Activated T-cell treated with anti-CD3 and anti-CD28 coated beads, Interleukin-2, amount 50 U/mL, for 72 hours (primary cell): ENCODE results near the gene SGO1. TPM values are rescaled to one million over a fixed set of nuclear protein-coding genes. Genes with fewer than 3 reads are reported as not detected.
A peak's percentile ranks its signal among the peaks of the same experiment; 100 is the strongest.
"Not testable (repeated sequence)": the region's sequence is repeated elsewhere in the genome, so short reads cannot be mapped to it uniquely, and the experiment has no call there.

ENCODE experiments used
- ATAC-seq, 2 donors: fragments of 150-1000 bp; cut with Tn5 transposase; replicated peaks in 1 of 2; 2 replicates each; pipeline ENCODE4 v1.10.0; 2021; ENCODE audit warnings: moderate library complexity in 2 of 2, mild to moderate bottlenecking in 1 of 2
- DNase-seq, 2 donors: peaks; one replicate each; pipeline ENCODE4 v3.0.0; 2021 to 2022; ENCODE audit warnings: mixed read lengths in 1 of 2
- H3K27ac Mint-ChIP-seq: one replicate; pipeline ENCODE4 v1.8.0; 2022; ENCODE audit warnings: mild to moderate bottlenecking, moderate library complexity, mixed read lengths
- H3K27me3 Mint-ChIP-seq: one replicate; pipeline ENCODE4 v1.8.0; 2022; ENCODE audit warnings: low read depth, mixed read lengths
- H3K36me3 Mint-ChIP-seq, 2 donors: one replicate each; pipeline ENCODE4 v1.8.0; 2022; ENCODE audit warnings: mixed read lengths in 2 of 2, mild to moderate bottlenecking in 1 of 2; ENCODE audit not compliant: insufficient read depth in 2 of 2
- H3K4me1 Mint-ChIP-seq: one replicate; pipeline ENCODE4 v1.8.0; 2022; ENCODE audit warnings: low read depth, mixed read lengths
- H3K4me3 Mint-ChIP-seq, 2 donors: one replicate each; pipeline ENCODE4 v1.8.0; 2022; ENCODE audit warnings: mild to moderate bottlenecking in 2 of 2, mixed read lengths in 2 of 2, moderate library complexity in 2 of 2
- H3K9me3 Mint-ChIP-seq, 2 donors: one replicate each; pipeline ENCODE4 v1.8.0; 2022; ENCODE audit warnings: mixed read lengths in 2 of 2
- total RNA-seq, 2 donors: library from RNA; stranded (reverse); gene quantifications; one replicate each; pipeline ENCODE4 v1.2.3, GENCODE V29; 2022

SGO1 gene
- total RNA-seq, result 10 to 100 TPM; 27.8 to 31.5 TPM

DNA sequence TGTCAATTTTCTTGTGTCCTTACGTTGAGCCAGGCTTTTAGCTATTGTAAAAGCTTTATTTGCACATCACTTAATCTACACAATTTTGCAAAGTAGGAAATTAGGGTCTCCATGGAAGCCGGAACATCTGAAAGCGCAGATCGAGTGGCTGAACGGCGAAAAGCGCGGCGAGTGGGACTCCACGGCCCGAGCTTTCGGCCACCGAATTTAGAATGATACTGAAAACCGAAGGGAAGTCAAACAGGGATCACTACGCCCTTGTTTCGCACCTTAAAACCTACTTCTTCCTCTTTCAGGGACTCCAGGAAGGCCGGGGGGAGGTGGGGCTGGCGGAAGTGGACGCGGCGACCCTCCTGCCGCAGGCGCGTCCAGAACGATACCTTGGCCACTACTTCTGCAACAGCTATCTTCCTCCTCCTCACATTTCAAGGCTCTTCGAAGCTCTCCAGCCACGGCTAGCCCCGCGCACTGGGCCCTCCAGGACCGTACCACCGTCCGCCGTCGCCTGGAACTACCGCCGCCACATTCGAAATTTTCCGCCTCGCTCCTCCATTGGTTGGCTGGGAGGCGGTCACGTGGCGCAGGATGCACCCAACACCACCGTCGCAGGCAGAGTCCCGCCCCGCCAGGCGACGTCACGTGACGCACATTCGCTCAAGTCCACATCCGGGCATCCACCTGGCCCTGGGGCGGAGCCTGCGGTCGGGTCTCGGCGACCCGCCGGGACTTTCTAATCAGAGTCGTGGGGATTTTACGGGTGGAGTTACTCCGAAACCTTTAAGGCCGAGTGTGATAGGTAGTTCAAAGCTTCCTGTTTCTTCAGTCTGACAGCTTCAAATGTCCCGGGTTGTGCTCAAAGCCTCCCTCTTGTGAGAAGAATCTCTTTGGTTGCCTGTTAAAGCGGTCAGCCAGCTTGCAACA is at the start of gene SGO1:
Gene SGO1, minus strand, starts transcription at position 528 of the 921 bp plus-strand sequence. CDS start 2,179 bp downstream, outside the sequence.
- peak; percentile 97 for ATAC-seq
- Mint-ChIP-seq H3K4me1 (no peaks in the 10 kb centered on the region), H3K27ac (no peak within 1 kb of the TSS), H3K9me3 (no peaks in the 10 kb centered on the region), H3K27me3 (no peaks in the 10 kb centered on the region), H3K36me3 (peaks cover 2 to 15% of the 10 kb centered on the region in 2 donors), H3K4me3 (no peak within 1 kb of the TSS)
- peak; percentile 100 for DNase-seq

DNA sequence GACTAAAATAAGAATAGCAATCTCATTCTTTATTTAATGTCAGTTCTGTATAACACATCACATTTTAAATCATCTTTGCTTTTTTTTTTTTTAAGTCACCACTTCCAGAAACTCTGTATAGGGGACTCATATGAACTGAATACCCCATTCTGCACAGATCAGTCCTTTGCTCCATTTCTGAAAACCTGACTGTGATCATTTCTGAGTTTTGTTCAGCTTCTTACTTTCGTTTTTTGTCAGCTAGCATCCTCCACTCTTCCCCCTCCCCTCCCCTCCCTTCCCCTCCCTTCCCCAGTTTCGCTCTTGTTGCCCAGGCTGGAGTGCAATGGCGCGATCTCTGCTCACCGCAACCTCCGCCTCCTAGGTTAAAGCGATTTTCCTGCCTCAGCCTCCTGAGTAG is 49.8 kb upstream of the SGO1 start:
- Mint-ChIP-seq H3K36me3 (peaks cover 0 to 2% of the 10 kb centered on the region in 2 donors), H3K9me3 (peaks cover 0 to 2% of the 10 kb centered on the region in 2 donors), H3K4me3 (no peak overlapping the region), H3K27ac (no peak overlapping the region), H3K27me3 (no peaks in the 10 kb centered on the region), H3K4me1 (no peaks in the 10 kb centered on the region)
- DNase-seq, result no peak
- ATAC-seq, result no peak

DNA sequence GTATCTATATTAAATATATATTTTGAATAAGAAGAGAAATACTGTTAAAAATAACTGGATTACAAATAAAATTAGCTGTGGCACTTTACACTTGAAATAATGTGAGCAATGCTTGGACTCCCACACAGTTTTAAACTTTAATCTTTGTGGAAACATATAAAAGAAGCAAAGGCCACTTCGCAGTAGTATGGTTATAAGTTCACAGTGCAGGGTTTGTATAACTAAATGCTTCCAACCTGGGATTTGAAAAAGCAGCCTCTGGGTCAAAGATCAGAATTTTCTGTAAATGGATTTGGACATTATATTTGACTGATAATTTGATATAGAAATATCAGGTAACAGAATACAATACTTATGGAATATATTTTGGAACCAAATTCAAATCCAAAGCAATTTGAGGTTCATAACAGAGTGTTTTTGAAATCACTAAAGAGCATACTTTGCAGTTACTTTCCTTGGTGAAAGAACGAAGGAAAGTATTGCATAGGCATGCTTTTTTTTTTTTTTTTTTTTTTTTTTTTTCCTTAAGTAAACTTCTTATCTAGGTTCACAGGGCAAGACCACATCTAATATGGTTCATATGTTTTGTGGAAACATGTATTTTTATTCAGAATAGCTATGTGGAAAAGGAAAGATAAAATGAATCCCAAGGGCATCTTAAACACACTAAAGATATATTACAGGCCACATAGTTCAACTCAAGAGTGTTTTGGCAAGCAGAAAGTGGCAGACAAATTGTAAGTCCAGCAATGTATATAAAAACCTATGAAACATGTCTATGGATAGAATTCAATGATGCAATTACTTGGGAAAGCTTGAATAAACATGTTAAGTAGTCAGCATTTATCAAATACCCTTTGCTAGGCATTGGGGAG is 47.1 kb upstream of the SGO1 start:
- H3K4me1 Mint-ChIP-seq, result no peaks in the 10 kb centered on the region
- H3K9me3 Mint-ChIP-seq, result peaks cover 0 to 2% of the 10 kb centered on the region in 2 donors
- ATAC-seq (no peak), DNase-seq (no peak)
- no peaks in the 10 kb centered on the region for H3K27me3 Mint-ChIP-seq
- H3K36me3 Mint-ChIP-seq, result peaks cover 0 to 2% of the 10 kb centered on the region in 2 donors
- no peak overlapping the region for H3K27ac Mint-ChIP-seq
- H3K4me3 Mint-ChIP-seq, result no peak overlapping the region

DNA sequence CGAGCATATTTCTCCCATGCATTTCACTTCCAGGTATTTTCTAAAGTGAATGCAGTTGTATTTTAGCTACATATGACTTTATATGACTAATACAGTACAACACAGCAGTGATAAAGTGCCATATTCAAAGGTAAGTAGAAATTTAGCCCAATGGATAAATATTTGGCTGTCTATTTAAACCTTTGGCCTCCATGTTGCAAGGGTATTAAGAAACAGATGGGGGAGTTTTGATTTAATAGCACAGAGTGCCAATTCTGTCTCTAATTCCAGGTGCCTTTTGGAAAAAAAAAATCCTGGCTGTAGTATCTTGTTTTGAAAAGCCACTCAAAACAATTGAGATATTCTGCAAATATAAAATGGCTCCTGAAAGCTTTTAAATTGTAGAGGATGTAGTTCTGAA is 44.9 kb upstream of the SGO1 start:
- Mint-ChIP-seq H3K36me3 (no peaks in the 10 kb centered on the region), H3K27me3 (no peaks in the 10 kb centered on the region)

DNA sequence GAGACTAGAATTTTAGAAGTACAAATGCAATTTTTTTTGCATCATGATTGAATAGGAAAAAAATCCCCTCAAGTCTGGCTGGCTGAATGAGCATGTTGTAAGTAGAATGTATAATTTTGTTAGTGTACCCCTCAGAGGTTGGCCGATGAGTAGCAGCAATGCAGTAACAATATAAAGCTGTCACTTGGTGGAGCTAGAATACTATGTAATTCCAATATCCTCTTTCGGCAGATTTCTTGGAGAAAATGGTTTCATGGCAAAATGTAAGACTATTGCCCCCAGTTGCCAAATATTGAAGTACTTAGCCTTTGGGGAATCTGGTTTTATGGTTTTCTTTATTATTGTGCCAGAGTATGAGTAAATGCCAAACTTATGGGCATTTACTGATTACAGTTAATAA is 39.8 kb upstream of the SGO1 start:
- DNase-seq (no peak), ATAC-seq (no peak)
- Mint-ChIP-seq H3K4me1 (no peaks in the 10 kb centered on the region), H3K36me3 (no peaks in the 10 kb centered on the region), H3K27ac (no peak overlapping the region), H3K4me3 (no peak overlapping the region), H3K27me3 (no peaks in the 10 kb centered on the region), H3K9me3 (no peaks in the 10 kb centered on the region)

More for the DNA sequence above, 44.9 kb upstream of the SGO1 start:
- no peaks in the 10 kb centered on the region for H3K9me3 Mint-ChIP-seq
- H3K4me3 Mint-ChIP-seq, result no peak overlapping the region
- H3K4me1 Mint-ChIP-seq, result no peaks in the 10 kb centered on the region
- ATAC-seq (no peak), DNase-seq (no peak)
- H3K27ac Mint-ChIP-seq, result no peak overlapping the region

DNA sequence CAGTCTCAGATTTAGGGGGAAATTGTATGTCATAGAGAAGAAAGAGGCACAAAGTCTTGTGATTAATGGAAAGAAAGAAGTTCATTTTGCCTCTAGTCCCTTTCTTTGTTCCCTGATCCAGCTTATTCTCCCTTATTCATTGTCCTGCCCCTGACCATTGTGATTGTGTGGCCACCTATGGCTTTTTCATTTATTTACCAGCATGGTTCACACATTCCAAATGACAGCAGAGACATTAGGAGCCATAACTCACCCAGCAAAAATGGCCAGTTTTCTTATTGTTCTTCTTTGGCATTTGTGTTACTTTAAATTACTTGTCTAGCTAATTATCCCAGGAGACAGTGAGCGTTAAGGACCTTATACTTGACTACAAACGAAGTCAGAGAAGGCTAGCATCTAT is 36.3 kb upstream of the SGO1 start:
- no peaks in the 10 kb centered on the region for H3K4me1 Mint-ChIP-seq
- H3K4me3 Mint-ChIP-seq, result no peak overlapping the region
- H3K27me3 Mint-ChIP-seq, result no peaks in the 10 kb centered on the region
- no peaks in the 10 kb centered on the region for H3K36me3 Mint-ChIP-seq
- H3K9me3 Mint-ChIP-seq, result no peaks in the 10 kb centered on the region
- ATAC-seq (no peak), DNase-seq (no peak)
- H3K27ac Mint-ChIP-seq, result no peak overlapping the region

DNA sequence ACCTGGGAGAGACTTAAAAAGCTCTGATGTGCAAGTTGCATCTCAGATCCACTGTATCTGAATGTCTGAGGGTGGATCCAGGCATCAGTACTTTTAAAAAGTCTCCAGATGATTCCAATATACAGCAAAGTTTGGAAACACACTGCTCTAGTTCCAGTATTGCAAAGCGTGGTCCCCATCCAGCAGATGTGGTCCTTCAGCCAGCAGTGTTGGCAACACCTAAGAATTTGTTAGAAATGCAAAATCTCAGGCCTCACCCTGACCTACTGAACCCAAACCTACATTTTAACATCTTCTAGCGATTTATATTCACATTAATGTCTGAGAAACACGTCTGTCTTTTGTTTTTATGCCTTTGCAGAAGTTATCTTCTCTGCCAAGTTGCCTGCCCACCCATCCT is 32.2 kb upstream of the SGO1 start:
- DNase-seq, result no peak
- Mint-ChIP-seq H3K27ac (no peak overlapping the region), H3K27me3 (no peaks in the 10 kb centered on the region), H3K36me3 (no peaks in the 10 kb centered on the region), H3K4me3 (no peak overlapping the region), H3K9me3 (no peaks in the 10 kb centered on the region), H3K4me1 (no peaks in the 10 kb centered on the region)
- ATAC-seq, result no peak

DNA sequence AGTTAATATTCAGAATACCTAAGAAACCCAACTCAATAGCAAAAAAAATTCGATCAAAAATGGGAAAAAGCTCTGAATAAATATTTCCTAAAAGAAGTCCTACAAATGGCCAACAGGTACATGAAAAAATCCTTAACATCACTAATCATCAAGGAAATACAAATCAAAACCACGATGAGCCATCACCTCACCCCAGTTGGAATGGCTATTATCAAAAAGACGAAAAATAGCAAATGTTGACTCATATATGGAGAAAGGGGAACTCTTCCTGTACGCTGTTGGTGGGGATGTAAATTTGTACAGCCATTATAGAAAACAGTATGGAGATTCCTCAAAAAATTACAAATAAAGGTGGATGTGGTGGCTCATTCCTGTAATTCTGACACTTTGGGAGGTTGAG is 29.6 kb upstream of the SGO1 start:
- H3K9me3 Mint-ChIP-seq, result no peaks in the 10 kb centered on the region
- DNase-seq, result no peak
- H3K27me3 Mint-ChIP-seq, result no peaks in the 10 kb centered on the region
- H3K4me3 Mint-ChIP-seq, result no peak overlapping the region
- H3K4me1 Mint-ChIP-seq, result no peaks in the 10 kb centered on the region
- no peak for ATAC-seq
- H3K27ac Mint-ChIP-seq, result no peak overlapping the region
- no peaks in the 10 kb centered on the region for H3K36me3 Mint-ChIP-seq

DNA sequence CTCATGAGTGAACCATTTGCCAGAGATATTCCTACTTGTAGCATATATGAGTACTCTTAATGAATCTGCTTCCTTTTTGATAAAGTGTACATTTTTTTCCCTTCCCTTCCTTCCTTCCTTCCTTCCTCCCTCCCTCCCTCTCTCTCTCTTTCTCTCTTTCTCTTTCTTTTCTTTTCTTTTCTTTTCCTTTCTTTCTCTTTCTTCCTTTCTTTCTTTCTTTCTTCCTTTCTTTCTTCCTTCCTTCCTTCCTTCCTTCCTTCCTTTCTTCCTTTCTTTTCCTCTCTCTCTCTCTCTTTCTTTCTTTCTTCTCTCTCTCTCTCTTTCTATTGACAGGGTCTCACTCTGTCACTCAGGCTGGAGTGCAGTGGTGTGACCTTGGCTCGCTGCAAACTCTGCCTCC is 27.5 kb upstream of the SGO1 start:
- H3K9me3 Mint-ChIP-seq, H3K27me3 Mint-ChIP-seq, DNase-seq, H3K27ac Mint-ChIP-seq, H3K4me1 Mint-ChIP-seq, ATAC-seq, H3K36me3 Mint-ChIP-seq, H3K4me3 Mint-ChIP-seq: not testable (repeated sequence)

DNA sequence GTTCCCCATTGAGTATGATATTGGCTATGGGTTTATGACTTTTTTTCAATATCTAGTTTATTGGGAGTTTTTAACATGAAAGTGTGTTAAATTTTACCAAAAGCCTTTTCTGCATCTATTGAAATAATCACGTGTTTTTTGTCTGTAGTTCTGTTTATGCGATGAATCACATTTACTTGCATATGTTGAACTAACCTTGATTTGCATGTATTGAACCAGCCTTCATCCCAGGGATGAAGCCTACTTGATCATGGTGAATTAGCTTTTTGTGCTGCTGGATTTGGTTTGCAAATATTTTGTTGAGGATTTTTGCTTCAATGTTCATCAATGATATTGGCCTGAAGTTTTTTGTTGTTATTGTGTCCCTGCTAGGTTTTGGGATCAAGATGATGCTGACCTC is 21.9 kb upstream of the SGO1 start:
- ATAC-seq, H3K4me3 Mint-ChIP-seq, H3K36me3 Mint-ChIP-seq, H3K27ac Mint-ChIP-seq, H3K4me1 Mint-ChIP-seq, DNase-seq, H3K27me3 Mint-ChIP-seq: not testable (repeated sequence)
- H3K9me3 Mint-ChIP-seq, result peaks cover 11 to 12% of the 10 kb centered on the region in 2 donors

DNA sequence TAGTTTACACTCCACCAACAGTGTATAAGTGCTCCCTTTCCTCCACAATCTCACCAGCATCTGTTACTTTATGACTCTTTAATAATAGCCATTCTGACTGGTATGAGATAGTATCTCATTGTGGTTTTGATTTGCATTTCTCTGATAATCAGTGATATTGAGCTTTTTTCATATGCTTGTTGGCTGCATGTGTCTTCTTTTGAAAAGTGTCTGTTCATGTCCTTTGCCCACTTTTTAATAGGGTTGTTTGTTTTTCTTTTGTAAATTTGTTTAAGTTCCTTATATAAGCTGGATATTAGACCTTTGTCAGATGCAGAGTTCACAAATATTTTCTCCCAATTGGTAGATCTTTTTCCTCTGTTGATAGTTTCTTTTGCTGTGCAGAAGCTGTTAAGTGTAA is 19.9 kb upstream of the SGO1 start:
- not testable (repeated sequence) for H3K36me3 Mint-ChIP-seq, H3K4me1 Mint-ChIP-seq, H3K27ac Mint-ChIP-seq, H3K4me3 Mint-ChIP-seq, DNase-seq, H3K27me3 Mint-ChIP-seq, ATAC-seq
- H3K9me3 Mint-ChIP-seq, result peaks cover 11 to 12% of the 10 kb centered on the region in 2 donors

DNA sequence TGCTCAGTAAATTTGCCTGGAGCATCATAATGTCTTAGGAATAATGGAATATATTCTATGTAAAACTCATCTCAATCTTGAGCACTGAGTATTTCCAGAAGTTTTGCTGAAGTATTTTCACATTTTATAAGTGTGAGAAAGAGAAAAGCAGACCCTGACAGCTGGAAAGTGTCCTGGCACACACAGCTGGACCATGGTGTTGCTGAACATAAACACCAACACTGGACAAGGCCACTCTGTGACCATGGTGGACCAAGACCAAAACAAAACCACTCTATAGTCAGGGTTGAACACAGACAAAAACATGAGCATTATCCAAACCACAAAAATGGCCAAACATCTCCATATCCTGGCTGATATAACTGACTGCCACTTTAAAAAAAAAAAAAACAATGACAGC is 15.1 kb upstream of the SGO1 start:
- no peak overlapping the region for H3K27ac Mint-ChIP-seq
- ATAC-seq, result no peak
- no peak overlapping the region for H3K4me3 Mint-ChIP-seq
- H3K36me3 Mint-ChIP-seq, result no peaks in the 10 kb centered on the region
- no peak for DNase-seq
- peaks cover 4% of the 10 kb centered on the region for H3K4me1 Mint-ChIP-seq
- no peaks in the 10 kb centered on the region for H3K27me3 Mint-ChIP-seq
- peaks cover 0 to 4% of the 10 kb centered on the region in 2 donors for H3K9me3 Mint-ChIP-seq

DNA sequence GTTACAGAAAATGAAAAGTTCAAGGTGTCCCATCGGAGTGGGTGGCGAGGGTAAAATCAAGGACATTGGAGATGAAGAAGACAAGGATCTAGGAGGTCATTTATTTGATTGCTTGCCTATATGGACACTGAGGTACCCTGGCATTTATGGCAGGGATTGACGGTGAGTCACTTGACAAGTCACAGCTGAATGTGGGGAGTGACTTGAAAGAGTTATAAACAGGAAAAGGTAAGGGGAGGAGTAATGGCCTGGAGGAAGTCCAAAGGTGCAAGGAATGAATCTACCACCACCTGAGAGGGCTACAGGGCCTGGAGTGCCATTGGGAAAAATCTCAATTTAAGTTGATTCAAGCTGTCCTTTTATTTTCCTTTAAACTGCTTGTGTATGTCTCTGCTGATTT is 11.8 kb upstream of the SGO1 start:
- Mint-ChIP-seq H3K4me3 (no peak overlapping the region), H3K9me3 (no peaks in the 10 kb centered on the region), H3K4me1 (peaks cover 4% of the 10 kb centered on the region), H3K27me3 (no peaks in the 10 kb centered on the region), H3K36me3 (no peaks in the 10 kb centered on the region), H3K27ac (no peak overlapping the region)
- ATAC-seq, result no peak
- no peak for DNase-seq
